ENCODE measurements around the gene PDK2.

The PDK2 gene

DNA sequence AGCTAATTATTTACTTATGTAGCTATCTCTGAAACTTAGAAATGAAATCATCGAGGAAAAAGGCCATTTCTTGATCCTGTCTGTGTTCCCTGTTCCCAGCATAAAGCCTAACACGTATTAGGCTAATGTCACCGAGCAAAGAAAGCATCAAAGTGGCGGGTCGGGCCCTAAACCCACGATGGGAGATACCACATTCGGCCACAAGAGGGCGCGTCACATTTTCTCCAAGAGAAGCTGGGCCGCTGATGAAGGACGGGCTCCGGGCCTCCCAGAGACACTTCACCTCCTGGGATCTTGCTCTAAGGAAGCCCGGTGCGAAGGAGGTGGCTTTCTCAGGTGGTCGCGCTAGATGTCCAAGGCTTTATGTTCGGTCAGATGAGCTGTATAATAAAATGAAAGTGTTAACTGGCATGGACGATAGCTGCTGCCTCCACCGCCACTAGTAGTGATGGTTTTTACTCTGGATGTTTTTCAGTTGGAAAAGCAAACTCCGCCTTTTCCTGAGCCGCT lies 853 bp upstream of the PDK2 start:
- no peaks in the 10 kb centered on the region for H3K9me3 ChIP-seq (replicated peaks; ENCODE audit: insufficient read depth, low read length)
- H4K20me1 ChIP-seq (ENCODE audit: insufficient read depth, low read length): no peaks in the 10 kb centered on the region
- peak overlapping the region; percentile 23; the same call in 1 of the 2 replicates for H3K27ac ChIP-seq (ENCODE audit: low read length)
- peaks cover 8% of the 10 kb centered on the region; the same call in 1 of the 2 replicates for H3K4me1 ChIP-seq (ENCODE audit: low read length)
- H2AFZ ChIP-seq (ENCODE audit: low read length): peak overlapping the region; percentile 99
- TF ChIP-seq, protein P1, sequence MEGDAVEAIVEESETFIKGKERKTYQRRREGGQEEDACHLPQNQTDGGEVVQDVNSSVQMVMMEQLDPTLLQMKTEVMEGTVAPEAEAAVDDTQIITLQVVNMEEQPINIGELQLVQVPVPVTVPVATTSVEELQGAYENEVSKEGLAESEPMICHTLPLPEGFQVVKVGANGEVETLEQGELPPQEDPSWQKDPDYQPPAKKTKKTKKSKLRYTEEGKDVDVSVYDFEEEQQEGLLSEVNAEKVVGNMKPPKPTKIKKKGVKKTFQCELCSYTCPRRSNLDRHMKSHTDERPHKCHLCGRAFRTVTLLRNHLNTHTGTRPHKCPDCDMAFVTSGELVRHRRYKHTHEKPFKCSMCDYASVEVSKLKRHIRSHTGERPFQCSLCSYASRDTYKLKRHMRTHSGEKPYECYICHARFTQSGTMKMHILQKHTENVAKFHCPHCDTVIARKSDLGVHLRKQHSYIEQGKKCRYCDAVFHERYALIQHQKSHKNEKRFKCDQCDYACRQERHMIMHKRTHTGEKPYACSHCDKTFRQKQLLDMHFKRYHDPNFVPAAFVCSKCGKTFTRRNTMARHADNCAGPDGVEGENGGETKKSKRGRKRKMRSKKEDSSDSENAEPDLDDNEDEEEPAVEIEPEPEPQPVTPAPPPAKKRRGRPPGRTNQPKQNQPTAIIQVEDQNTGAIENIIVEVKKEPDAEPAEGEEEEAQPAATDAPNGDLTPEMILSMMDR (IDR thresholded peaks at IDR 0.05; ENCODE audit: low read length): peak; percentile 92
- no peak for TF ChIP-seq EZH2 (optimal IDR thresholded peaks at IDR 0.05; ENCODE audit: low read depth, low read length)
- peak overlapping the region; percentile 94 for H3K4me3 ChIP-seq (ENCODE audit: low read length)
- peak overlapping the region; percentile 95 for H3K4me2 ChIP-seq (ENCODE audit: low read depth, low read length)
- peak overlapping the region; percentile 53 for H3K9ac ChIP-seq (ENCODE audit: low read length)
- peak; percentile 85 for DNase-seq
- H3K79me2 ChIP-seq (ENCODE audit: low read length): peaks cover 21% of the 10 kb centered on the region
- no peaks in the 10 kb centered on the region for H3K9me2 ChIP-seq (replicated peaks; ENCODE audit: insufficient read depth, low read length)
- no peaks in the 10 kb centered on the region for H3K27me3 ChIP-seq (replicated peaks; ENCODE audit: insufficient read depth, low read length)
- no peaks in the 10 kb centered on the region for H3K36me3 ChIP-seq (replicated peaks; ENCODE audit: insufficient read depth, low read length)
- peaks cover 9% of the 10 kb centered on the region; the same call in 1 of the 2 replicates for H3F3A ChIP-seq (ENCODE audit: insufficient read depth, low read length)

DNA sequence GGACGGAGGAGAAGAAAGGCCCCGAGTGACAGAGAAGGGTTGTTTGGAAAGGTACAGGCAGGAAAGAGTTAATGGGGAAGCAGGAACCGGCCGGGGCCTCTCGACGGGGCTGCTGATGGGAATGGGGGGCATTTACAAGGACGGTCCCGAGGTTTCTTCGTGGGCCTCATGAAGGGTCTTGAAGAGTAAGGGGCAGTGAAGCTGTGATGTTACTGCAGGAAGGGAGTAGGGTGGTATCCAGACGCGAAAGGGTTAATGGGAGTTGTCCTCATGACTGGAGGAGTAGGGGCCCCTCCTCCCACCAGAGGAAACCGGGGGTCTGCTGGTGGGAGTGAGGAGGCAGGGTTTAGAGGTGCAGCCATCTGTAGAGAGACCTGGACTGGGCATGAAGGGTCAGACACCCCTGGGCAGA lies 481 bp downstream of the PDK2 start:
- TF ChIP-seq EZH2 (optimal IDR thresholded peaks at IDR 0.05; ENCODE audit: low read depth, low read length) (no peak), EZH2phosphoT487 (IDR thresholded peaks at IDR 0.05; ENCODE audit: low read length) (no peak)
- TF ChIP-seq, protein P1 (IDR thresholded peaks at IDR 0.05; ENCODE audit: low read length): no peak
- Histone ChIP-seq H3K27ac (ENCODE audit: low read length) (peak overlapping the region; percentile 7; the same call in 1 of the 2 replicates), H3K27me3 (replicated peaks; ENCODE audit: insufficient read depth, low read length) (no peaks in the 10 kb centered on the region), H3K79me2 (ENCODE audit: low read length) (peaks cover 21% of the 10 kb centered on the region), H3K4me1 (ENCODE audit: low read length) (peaks cover 8% of the 10 kb centered on the region; the same call in 1 of the 2 replicates), H2AFZ (ENCODE audit: low read length) (peak overlapping the region; percentile 94), H4K20me1 (ENCODE audit: insufficient read depth, low read length) (no peaks in the 10 kb centered on the region), H3K36me3 (replicated peaks; ENCODE audit: insufficient read depth, low read length) (no peaks in the 10 kb centered on the region), H3K4me3 (ENCODE audit: low read length) (peak overlapping the region; percentile 94), H3K9me3 (replicated peaks; ENCODE audit: insufficient read depth, low read length) (no peaks in the 10 kb centered on the region), H3K9ac (ENCODE audit: low read length) (peak overlapping the region; percentile 84), H3F3A (ENCODE audit: insufficient read depth, low read length) (peaks cover 9% of the 10 kb centered on the region; the same call in 1 of the 2 replicates), H3K9me2 (replicated peaks; ENCODE audit: insufficient read depth, low read length) (no peaks in the 10 kb centered on the region), H3K4me2 (ENCODE audit: low read depth, low read length) (peak overlapping the region; percentile 91)
- DNase-seq: no peak

DNA sequence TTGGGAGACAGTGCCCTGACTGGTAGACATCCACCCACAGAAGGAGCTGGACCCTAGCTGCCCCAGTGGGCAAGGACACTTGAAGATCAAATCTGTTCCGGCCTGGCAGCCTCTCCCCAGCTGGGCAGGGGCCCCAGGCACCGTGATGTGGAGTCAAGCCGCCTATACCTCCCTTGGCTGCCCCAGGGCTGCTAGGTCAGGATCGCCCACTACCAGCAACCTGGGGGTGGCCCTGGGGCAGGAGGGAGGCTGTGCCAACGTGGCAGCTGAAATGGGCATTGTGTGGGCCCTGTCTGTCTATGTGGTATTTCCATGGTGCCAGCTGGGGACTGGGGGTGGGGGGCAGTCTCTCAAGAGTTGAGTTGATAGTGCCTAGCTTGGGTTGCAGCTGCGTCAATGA lies 941 bp downstream of the PDK2 start:
- Histone ChIP-seq H2AFZ (ENCODE audit: low read length) (peak overlapping the region; percentile 94; the same call in 1 of the 2 replicates), H3K27ac (ENCODE audit: low read length) (no peak overlapping the region), H3K27me3 (replicated peaks; ENCODE audit: insufficient read depth, low read length) (no peaks in the 10 kb centered on the region), H3K4me3 (ENCODE audit: low read length) (peak overlapping the region; percentile 94), H3K79me2 (ENCODE audit: low read length) (peaks cover 21% of the 10 kb centered on the region), H3F3A (ENCODE audit: insufficient read depth, low read length) (peaks cover 9% of the 10 kb centered on the region; the same call in 1 of the 2 replicates), H3K9me3 (replicated peaks; ENCODE audit: insufficient read depth, low read length) (no peaks in the 10 kb centered on the region), H3K4me1 (ENCODE audit: low read length) (peaks cover 8% of the 10 kb centered on the region; the same call in 1 of the 2 replicates), H3K36me3 (replicated peaks; ENCODE audit: insufficient read depth, low read length) (no peaks in the 10 kb centered on the region), H4K20me1 (ENCODE audit: insufficient read depth, low read length) (no peaks in the 10 kb centered on the region), H3K4me2 (ENCODE audit: low read depth, low read length) (peak overlapping the region; percentile 91), H3K9ac (ENCODE audit: low read length) (peak overlapping the region; percentile 84), H3K9me2 (replicated peaks; ENCODE audit: insufficient read depth, low read length) (no peaks in the 10 kb centered on the region)
- DNase-seq: no peak
- TF ChIP-seq EZH2 (optimal IDR thresholded peaks at IDR 0.05; ENCODE audit: low read depth, low read length) (no peak), EZH2phosphoT487 (IDR thresholded peaks at IDR 0.05; ENCODE audit: low read length) (no peak)
- TF ChIP-seq, protein P1 (IDR thresholded peaks at IDR 0.05; ENCODE audit: low read length): no peak
